ENCODE data around the gene GJA1.

DNA sequence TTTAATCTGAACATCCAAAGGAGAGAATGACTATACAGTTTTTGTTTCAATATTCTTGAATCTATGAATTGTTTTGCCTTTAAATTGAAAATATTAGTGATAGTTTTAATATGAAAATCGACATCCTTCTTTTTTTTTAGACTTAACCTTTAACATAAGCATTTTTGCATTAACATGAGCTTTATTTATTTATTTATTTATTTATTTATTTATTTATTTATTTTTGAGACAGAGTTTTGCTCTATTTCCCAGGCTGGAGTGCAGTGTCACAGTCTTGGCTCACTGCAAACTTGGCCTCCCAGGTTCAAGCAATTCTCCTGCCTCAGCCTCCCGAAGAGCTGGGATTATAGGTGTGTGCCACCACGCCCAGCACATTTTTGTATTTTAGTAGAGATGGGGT, 27.6 kb downstream of the GJA1 start:
- TF ChIP-seq, protein P1, sequence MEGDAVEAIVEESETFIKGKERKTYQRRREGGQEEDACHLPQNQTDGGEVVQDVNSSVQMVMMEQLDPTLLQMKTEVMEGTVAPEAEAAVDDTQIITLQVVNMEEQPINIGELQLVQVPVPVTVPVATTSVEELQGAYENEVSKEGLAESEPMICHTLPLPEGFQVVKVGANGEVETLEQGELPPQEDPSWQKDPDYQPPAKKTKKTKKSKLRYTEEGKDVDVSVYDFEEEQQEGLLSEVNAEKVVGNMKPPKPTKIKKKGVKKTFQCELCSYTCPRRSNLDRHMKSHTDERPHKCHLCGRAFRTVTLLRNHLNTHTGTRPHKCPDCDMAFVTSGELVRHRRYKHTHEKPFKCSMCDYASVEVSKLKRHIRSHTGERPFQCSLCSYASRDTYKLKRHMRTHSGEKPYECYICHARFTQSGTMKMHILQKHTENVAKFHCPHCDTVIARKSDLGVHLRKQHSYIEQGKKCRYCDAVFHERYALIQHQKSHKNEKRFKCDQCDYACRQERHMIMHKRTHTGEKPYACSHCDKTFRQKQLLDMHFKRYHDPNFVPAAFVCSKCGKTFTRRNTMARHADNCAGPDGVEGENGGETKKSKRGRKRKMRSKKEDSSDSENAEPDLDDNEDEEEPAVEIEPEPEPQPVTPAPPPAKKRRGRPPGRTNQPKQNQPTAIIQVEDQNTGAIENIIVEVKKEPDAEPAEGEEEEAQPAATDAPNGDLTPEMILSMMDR (IDR thresholded peaks at IDR 0.05; ENCODE audit: poor library complexity): no peak
- TF ChIP-seq EZH2 (IDR thresholded peaks at IDR 0.05; ENCODE audit: borderline replicate concordance) (no peak), EZH2phosphoT487 (IDR thresholded peaks at IDR 0.05; ENCODE audit: low read depth, severe bottlenecking, unreplicated experiment) (no peak)
